EH (cell line): Measurements from ENCODE around the gene ZNF322.

Experiments
- DNase-seq: peaks from one replicate; pipeline ENCODE4 v3.0.0-alpha.2; 2015; ENCODE audit warnings: low read depth

The ZNF322 gene

DNA sequence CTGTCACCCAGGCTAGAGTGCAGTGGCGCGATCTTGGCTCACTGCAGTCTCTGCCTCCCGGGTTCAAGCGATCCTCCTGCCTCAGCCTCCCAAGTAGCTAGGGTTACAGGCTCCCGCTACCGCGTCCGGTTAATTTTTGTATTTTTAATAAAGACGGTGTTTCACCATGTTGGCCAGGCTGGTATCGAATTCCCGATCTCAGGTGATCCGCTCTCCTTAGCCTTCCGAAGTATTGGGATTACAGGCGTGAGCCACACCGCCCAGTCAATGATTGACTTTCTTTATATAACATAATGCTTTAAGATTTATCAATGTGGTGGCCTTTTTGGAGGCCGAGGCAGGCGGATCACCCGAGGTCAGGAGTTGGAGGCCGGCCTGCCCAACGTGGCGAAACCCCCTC, 70.6 kb downstream of the ZNF322 start:
- DNase-seq = no peak
